ENCODE measurements around the gene ERCC6L2.

ERCC6L2 gene

GRCh38 chr9:95848764-95849163 is 26.7 kb upstream of the ERCC6L2 start:
- H2AFZ ChIP-seq (ENCODE audit: low read depth), result no peak overlapping the region
- no peaks in the 10 kb centered on the region for H3K4me1 ChIP-seq (ENCODE audit: low read depth, poor library complexity, severe bottlenecking)
- no peaks in the 10 kb centered on the region for H3K79me2 ChIP-seq (ENCODE audit: insufficient read depth, low read depth)
- no peak overlapping the region for H3K9ac ChIP-seq
- H3K36me3 ChIP-seq (ENCODE audit: insufficient read depth), result no peaks in the 10 kb centered on the region
- H3K27ac ChIP-seq, result no peak overlapping the region
- H3K27me3 ChIP-seq (ENCODE audit: insufficient read depth, low read depth), result no peaks in the 10 kb centered on the region
- no peaks in the 10 kb centered on the region for H4K20me1 ChIP-seq (ENCODE audit: insufficient read depth)
- no peak for TF ChIP-seq CTCF (conservative IDR thresholded peaks at IDR 0.05; ENCODE audit: low read depth, low read length)
- no peak overlapping the region for H3K4me3 ChIP-seq (IDR thresholded peaks at IDR 0.05; ENCODE audit: insufficient read depth, low read depth, low read length)
- H3K4me2 ChIP-seq, result no peak overlapping the region

GRCh38 chr9:95852059-95853032 is 23.1 kb upstream of the ERCC6L2 start:
- Histone ChIP-seq H3K9ac (no peak overlapping the region), H3K4me1 (ENCODE audit: low read depth, poor library complexity, severe bottlenecking) (peaks cover 18% of the 10 kb centered on the region), H3K4me2 (no peak overlapping the region), H3K27ac (no peak overlapping the region), H3K79me2 (ENCODE audit: insufficient read depth, low read depth) (no peaks in the 10 kb centered on the region), H3K27me3 (ENCODE audit: insufficient read depth, low read depth) (no peaks in the 10 kb centered on the region), H3K4me3 (IDR thresholded peaks at IDR 0.05; ENCODE audit: insufficient read depth, low read depth, low read length) (no peak overlapping the region), H2AFZ (ENCODE audit: low read depth) (no peak overlapping the region), H3K36me3 (ENCODE audit: insufficient read depth) (no peaks in the 10 kb centered on the region), H4K20me1 (ENCODE audit: insufficient read depth) (no peaks in the 10 kb centered on the region)
- no peak for TF ChIP-seq CTCF (conservative IDR thresholded peaks at IDR 0.05; ENCODE audit: low read depth, low read length)

DNA sequence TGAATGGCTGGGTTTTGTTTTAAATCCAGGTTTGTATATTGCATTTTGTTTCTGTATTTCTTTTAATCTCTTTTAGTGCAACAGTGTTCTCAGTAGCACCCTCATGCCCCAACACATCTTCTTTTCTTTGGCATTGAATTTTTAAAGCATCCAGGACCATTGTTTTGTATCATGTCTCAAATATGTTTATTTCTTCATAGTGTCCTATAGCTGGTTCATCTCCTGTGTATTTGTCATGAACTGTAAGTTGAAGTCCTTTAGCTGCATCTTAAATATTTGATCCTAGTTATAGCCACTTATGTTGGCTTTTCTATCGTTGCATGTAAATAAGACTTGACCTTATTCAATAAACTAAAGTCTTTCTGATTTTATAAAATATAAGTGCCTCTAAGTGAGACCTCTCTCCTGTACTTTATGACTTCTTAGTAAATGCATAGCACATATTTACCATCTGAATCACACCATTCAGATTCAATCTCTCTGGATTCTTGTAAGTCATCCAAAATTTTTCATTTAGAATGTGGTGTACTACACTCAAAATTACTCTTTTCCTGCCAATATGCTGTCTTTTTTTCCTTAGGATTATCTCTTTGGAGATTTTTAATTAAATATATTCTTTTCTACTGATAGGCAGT is 21.0 kb upstream of the ERCC6L2 start:
- Histone ChIP-seq H3K4me2 (no peak overlapping the region), H3K79me2 (ENCODE audit: insufficient read depth, low read depth) (no peaks in the 10 kb centered on the region), H3K4me1 (ENCODE audit: low read depth, poor library complexity, severe bottlenecking) (peaks cover 34% of the 10 kb centered on the region), H3K9ac (no peak overlapping the region), H3K36me3 (ENCODE audit: insufficient read depth) (no peaks in the 10 kb centered on the region), H2AFZ (ENCODE audit: low read depth) (no peak overlapping the region), H3K27ac (no peak overlapping the region), H3K4me3 (IDR thresholded peaks at IDR 0.05; ENCODE audit: insufficient read depth, low read depth, low read length) (no peak overlapping the region), H3K27me3 (ENCODE audit: insufficient read depth, low read depth) (no peaks in the 10 kb centered on the region), H4K20me1 (ENCODE audit: insufficient read depth) (no peaks in the 10 kb centered on the region)
- TF ChIP-seq CTCF (conservative IDR thresholded peaks at IDR 0.05; ENCODE audit: low read depth, low read length), result no peak

GRCh38 chr9:95855961-95856360 is 19.5 kb upstream of the ERCC6L2 start:
- no peaks in the 10 kb centered on the region for H4K20me1 ChIP-seq (ENCODE audit: insufficient read depth)
- peaks cover 34% of the 10 kb centered on the region for H3K4me1 ChIP-seq (ENCODE audit: low read depth, poor library complexity, severe bottlenecking)
- H3K4me3 ChIP-seq (IDR thresholded peaks at IDR 0.05; ENCODE audit: insufficient read depth, low read depth, low read length), result no peak overlapping the region
- no peak overlapping the region for H3K9ac ChIP-seq
- no peak overlapping the region for H3K27ac ChIP-seq
- H3K36me3 ChIP-seq (ENCODE audit: insufficient read depth), result no peaks in the 10 kb centered on the region
- no peaks in the 10 kb centered on the region for H3K79me2 ChIP-seq (ENCODE audit: insufficient read depth, low read depth)
- TF ChIP-seq CTCF (conservative IDR thresholded peaks at IDR 0.05; ENCODE audit: low read depth, low read length), result no peak
- no peak overlapping the region for H2AFZ ChIP-seq (ENCODE audit: low read depth)
- H3K27me3 ChIP-seq (ENCODE audit: insufficient read depth, low read depth), result no peaks in the 10 kb centered on the region
- peak overlapping the region; percentile 18 for H3K4me2 ChIP-seq

All from KMS-11 (cell line).